Transverse colon (tissue), 4 donors: Measurements from ENCODE around the gene C8A. TPM values are rescaled to one million over a fixed set of nuclear protein-coding genes. Genes with fewer than 3 reads are reported as not detected.

ENCODE experiments used
- DNase-seq: peaks from one replicate; pipeline ENCODE4 v3.0.0-alpha.2; 2019
- H3K27ac ChIP-seq, 4 donors: fragments of 200-600 bp; sonication (generic); 2 replicates each; pipeline ENCODE4 v1.5.1; 2016 to 2018; ENCODE audit warnings: inconsistent platforms in 4 of 4
- H3K27me3 ChIP-seq: fragments of 200-600 bp; sonication (generic); 2 replicates; pipeline ENCODE4 v1.5.1; 2017; ENCODE audit warnings: inconsistent platforms
- H3K36me3 ChIP-seq, 4 donors: fragments of 200-600 bp; sonication (generic); 2 replicates each; pipeline ENCODE4 v1.5.1; 2017 to 2019; ENCODE audit warnings: inconsistent platforms in 4 of 4
- H3K4me1 ChIP-seq, 4 donors: fragments of 200-600 bp; sonication (generic); 2 replicates each; pipeline ENCODE4 v1.5.1; 2017 to 2020; ENCODE audit warnings: inconsistent platforms in 4 of 4
- H3K4me3 ChIP-seq, 4 donors: fragments of 200-600 bp; sonication (generic); 1 replicate in 1 of 4; 2 replicates in 3 of 4; pipeline versions ENCODE4 v1.5.1 to v1.6.1; 2017 to 2019; ENCODE audit warnings: inconsistent platforms in 4 of 4
- H3K9me3 ChIP-seq, 2 donors: fragments of 200-600 bp; sonication (generic); 2 replicates each; pipeline ENCODE4 v1.5.1; 2017 to 2019; ENCODE audit warnings: inconsistent platforms in 2 of 2
- EP300 ChIP-seq: sonication (generic); formaldehyde crosslinking; IDR thresholded peaks from one replicate; pipeline ENCODE4 v1.6.1; 2017; ENCODE audit warnings: antibody characterized with exemption, low read depth
- POLR2A ChIP-seq: fragments of 450-650 bp; IDR thresholded peaks from one replicate; pipeline ENCODE4 v1.6.1; 2016; ENCODE audit warnings: antibody characterized with exemption, mild to moderate bottlenecking, moderate library complexity
- POLR2AphosphoS5 ChIP-seq, 3 donors: sonication (generic); formaldehyde crosslinking; IDR thresholded peaks; one replicate each; pipeline ENCODE4 v1.6.1; 2016; ENCODE audit warnings: antibody characterized with exemption in 3 of 3
- WGBS, 2 donors: methylation state at CpG; one replicate each; pipeline ENCODE4 v1.1.5; 2018; ENCODE audit warnings: low coverage in 1 of 2; 5-methylcytosine and 5-hydroxymethylcytosine counted together
- in situ Hi-C, 4 donors: fragments of 200-750 bp; cut with MboI; loops; one replicate each; pipeline versions ENCODE4 v1.15.0 to v1.15.1; 2017; ENCODE audit warnings: low sequenced_read_pairs in 3 of 4, low pct_ligation_motif_present in 1 of 4, low pct_unique_long_range_greater_than_20kb in 1 of 4
- intact Hi-C: fragments of 100-400 bp; cut with DNase I; formaldehyde crosslinking; loops from one replicate; pipeline ENCODE4 v1.15.1; 2023; ENCODE audit warnings: low total_unique reads
- total RNA-seq, 4 donors: library from RNA; depleted of rRNA; stranded (reverse); fragments of >200 nt; gene quantifications; one replicate each; pipeline ENCODE4 v1.1.0, GENCODE V29; 2016
- TF ChIP-seq, protein P1 (sequence below), 5 experiments: fragments of 200-600 bp in 3 of 5; fragments of 450-650 bp in 2 of 5; sonication (generic) in 3 of 5; IDR thresholded peaks; 1 replicate in 2 of 5; 2 replicates in 3 of 5; pipeline ENCODE4 v1.5.1; 2016 to 2017; ENCODE audit warnings: antibody characterized with exemption in 5 of 5, inconsistent platforms in 3 of 5, mild to moderate bottlenecking in 2 of 5, moderate library complexity in 1 of 5

The C8A gene
- total RNA-seq, 4 donors from 2014 or later, result not detected

DNA sequence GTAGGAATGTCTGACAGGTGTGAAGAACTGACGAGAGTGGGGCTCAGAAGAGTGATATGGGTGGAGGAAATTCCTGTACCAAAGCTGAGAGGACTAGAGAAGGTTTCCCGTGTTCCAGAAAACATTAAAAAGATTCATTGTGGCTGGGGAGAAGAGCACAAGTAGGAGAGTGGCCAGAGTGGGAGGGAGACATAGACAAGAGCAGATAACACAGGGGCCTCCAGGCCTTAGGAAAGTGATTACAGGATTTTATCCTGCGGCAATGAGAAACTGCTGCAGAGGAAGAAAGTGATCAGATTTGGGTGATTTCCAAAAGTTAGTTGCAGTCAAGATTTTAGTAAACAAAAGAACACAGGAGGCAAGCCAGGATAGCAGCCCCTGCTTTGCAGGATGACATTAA lies 103.3 kb downstream of the C8A start:
- TF ChIP-seq, protein P1, sequence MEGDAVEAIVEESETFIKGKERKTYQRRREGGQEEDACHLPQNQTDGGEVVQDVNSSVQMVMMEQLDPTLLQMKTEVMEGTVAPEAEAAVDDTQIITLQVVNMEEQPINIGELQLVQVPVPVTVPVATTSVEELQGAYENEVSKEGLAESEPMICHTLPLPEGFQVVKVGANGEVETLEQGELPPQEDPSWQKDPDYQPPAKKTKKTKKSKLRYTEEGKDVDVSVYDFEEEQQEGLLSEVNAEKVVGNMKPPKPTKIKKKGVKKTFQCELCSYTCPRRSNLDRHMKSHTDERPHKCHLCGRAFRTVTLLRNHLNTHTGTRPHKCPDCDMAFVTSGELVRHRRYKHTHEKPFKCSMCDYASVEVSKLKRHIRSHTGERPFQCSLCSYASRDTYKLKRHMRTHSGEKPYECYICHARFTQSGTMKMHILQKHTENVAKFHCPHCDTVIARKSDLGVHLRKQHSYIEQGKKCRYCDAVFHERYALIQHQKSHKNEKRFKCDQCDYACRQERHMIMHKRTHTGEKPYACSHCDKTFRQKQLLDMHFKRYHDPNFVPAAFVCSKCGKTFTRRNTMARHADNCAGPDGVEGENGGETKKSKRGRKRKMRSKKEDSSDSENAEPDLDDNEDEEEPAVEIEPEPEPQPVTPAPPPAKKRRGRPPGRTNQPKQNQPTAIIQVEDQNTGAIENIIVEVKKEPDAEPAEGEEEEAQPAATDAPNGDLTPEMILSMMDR (IDR thresholded peaks at IDR 0.05), result no peak
- TF ChIP-seq POLR2A (no peak), EP300 (no peak), POLR2AphosphoS5 (IDR thresholded peaks at IDR 0.05) (no peak)
- in situ Hi-C loops (no loop called here), intact Hi-C loops (no loop called here)
- Histone ChIP-seq H3K4me3 (no peak overlapping the region), H3K27ac (no peak overlapping the region), H3K27me3 (no peaks in the 10 kb centered on the region), H3K4me1 (no peaks in the 10 kb centered on the region), H3K36me3 (no peaks in the 10 kb centered on the region), H3K9me3 (no peaks in the 10 kb centered on the region)
- WGBS, 2 donors, result 38 to 40% methylated on average over 2 to 3 of the region's 3 CpGs
- DNase-seq, result no peak

DNA sequence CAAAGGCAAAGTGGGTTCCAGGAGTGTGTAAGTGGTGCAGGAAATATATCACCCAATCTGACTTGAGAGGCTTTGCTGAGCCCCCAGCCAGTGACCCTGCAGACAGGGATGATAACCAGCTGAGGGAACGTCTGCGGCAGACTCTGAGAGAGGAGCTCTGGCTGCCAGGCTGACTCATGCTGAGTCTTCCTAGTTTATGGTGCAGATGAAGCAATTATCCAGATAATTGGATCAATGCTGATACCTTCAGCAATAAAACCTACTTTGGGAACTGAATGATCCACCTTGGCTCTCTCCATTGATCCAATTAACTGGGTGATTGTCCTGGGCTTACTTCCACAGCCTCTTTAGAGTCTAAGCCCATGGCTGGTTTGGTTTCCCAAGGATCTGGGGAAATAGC lies 103.9 kb downstream of the C8A start:
- intact Hi-C loops (no loop called here), in situ Hi-C loops (no loop called here)
- Histone ChIP-seq H3K4me1 (no peaks in the 10 kb centered on the region), H3K36me3 (no peaks in the 10 kb centered on the region), H3K9me3 (no peaks in the 10 kb centered on the region), H3K27ac (no peak overlapping the region), H3K27me3 (no peaks in the 10 kb centered on the region), H3K4me3 (no peak overlapping the region)
- DNase-seq, result no peak
- TF ChIP-seq EP300 (no peak), POLR2A (no peak), POLR2AphosphoS5 (IDR thresholded peaks at IDR 0.05) (no peak)
- TF ChIP-seq, protein P1 (IDR thresholded peaks at IDR 0.05), result no peak
- WGBS, 2 donors, result 41 to 67% methylated on average over 2 of the region's 2 CpGs

DNA sequence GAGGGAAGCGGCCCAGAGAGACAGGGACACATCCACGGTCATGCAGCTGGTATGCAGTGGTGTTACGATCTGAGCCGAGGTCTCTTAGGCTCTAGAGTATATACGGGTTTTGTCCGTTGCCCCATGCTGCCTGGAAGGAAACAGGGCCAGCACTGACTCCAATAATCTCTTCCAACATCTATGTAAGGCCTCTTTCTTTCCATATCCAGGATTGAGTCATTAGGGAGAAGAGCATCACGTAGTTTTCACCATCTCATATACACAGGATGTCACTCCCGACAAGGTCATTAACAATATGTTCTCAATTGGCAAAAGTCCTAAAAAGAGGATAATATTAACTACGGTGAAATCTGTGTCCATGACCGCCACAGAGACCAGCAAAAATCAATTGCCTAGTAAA lies 106.8 kb downstream of the C8A start:
- Histone ChIP-seq H3K36me3 (no peaks in the 10 kb centered on the region), H3K4me1 (no peaks in the 10 kb centered on the region), H3K4me3 (no peak overlapping the region), H3K27me3 (no peaks in the 10 kb centered on the region), H3K27ac (no peak overlapping the region), H3K9me3 (no peaks in the 10 kb centered on the region)
- TF ChIP-seq POLR2A (no peak), POLR2AphosphoS5 (IDR thresholded peaks at IDR 0.05) (no peak), EP300 (no peak)
- TF ChIP-seq, protein P1 (IDR thresholded peaks at IDR 0.05), result no peak
- DNase-seq, result no peak
- WGBS, 2 donors, result 78 to 83% methylated on average over 10 of the region's 10 CpGs
- in situ Hi-C loops (no loop called here), intact Hi-C loops (no loop called here)

DNA sequence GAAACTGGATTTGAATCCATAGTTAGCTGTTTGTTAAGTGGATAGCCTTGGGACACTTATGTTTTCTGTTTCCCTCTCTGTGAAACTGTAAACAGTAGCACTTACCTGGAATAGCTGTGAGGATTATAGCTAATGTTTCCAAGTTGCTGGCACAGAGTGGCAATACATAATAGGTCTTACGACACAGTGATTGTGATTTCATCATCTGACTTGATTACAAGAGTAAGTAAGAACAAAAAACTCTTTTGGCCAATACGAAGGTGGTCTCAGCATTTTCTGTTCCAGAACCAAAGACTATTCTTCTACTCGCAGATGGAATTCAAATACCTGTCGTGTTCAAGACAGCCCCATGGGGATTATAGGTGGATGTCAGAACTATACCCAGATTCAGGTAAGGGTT lies 109.1 kb downstream of the C8A start:
- H3K27me3 ChIP-seq, result no peaks in the 10 kb centered on the region
- in situ Hi-C loops, result no loop called here
- WGBS, 2 donors, result 79 to 90% methylated on average over 2 to 4 of the region's 4 CpGs
- H3K4me1 ChIP-seq, result no peaks in the 10 kb centered on the region
- no peaks in the 10 kb centered on the region for H3K9me3 ChIP-seq
- H3K27ac ChIP-seq, result no peak overlapping the region
- no peaks in the 10 kb centered on the region for H3K36me3 ChIP-seq
- intact Hi-C loops, result no loop called here
- H3K4me3 ChIP-seq, result no peak overlapping the region
- no peak for TF ChIP-seq EP300
- TF ChIP-seq POLR2A, result no peak
- TF ChIP-seq, protein P1 (IDR thresholded peaks at IDR 0.05), result no peak
- TF ChIP-seq POLR2AphosphoS5 (IDR thresholded peaks at IDR 0.05), result no peak
- no peak for DNase-seq
